VCaP (cell line): ENCODE measurements around the gene CAPS2.

Source experiments
- H3K27ac ChIP-seq: fragments of 450-650 bp; 2 replicates; pipeline ENCODE4 v1.5.1; 2017
- CTCF ChIP-seq: fragments of 450-650 bp; conservative IDR thresholded peaks from 2 replicates; pipeline ENCODE4 v1.5.1; 2017; ENCODE audit warnings: mild to moderate bottlenecking, moderate library complexity

Gene CAPS2

GRCh38 chr12:75327642-75328041, 2.5 kb downstream of the CAPS2 start:
- no peak overlapping the region for H3K27ac ChIP-seq
- TF ChIP-seq CTCF: no peak

- TF ChIP-seq CTCF: no peak
- H3K27ac ChIP-seq: no peak overlapping the region
These were observed 6.5 kb downstream of the CAPS2 start for GRCh38 chr12:75323663-75324062.

- TF ChIP-seq CTCF: no peak
- no peak overlapping the region for H3K27ac ChIP-seq
These were observed 7.7 kb downstream of the CAPS2 start for GRCh38 chr12:75322464-75322863.

GRCh38 chr12:75317784-75318183, 12.3 kb downstream of the CAPS2 start:
- TF ChIP-seq CTCF: no peak
- H3K27ac ChIP-seq: no peak overlapping the region

- H3K27ac ChIP-seq: no peak overlapping the region
- no peak for TF ChIP-seq CTCF
These were observed 14.6 kb downstream of the CAPS2 start for GRCh38 chr12:75315518-75315917.

GRCh38 chr12:75311369-75311768, 18.8 kb downstream of the CAPS2 start:
- H3K27ac ChIP-seq: no peak overlapping the region
- TF ChIP-seq CTCF: no peak

GRCh38 chr12:75308279-75308678, 21.8 kb downstream of the CAPS2 start:
- no peak overlapping the region for H3K27ac ChIP-seq
- TF ChIP-seq CTCF: no peak
